Smooth muscle cell (in vitro differentiated cells): ENCODE results near the gene RFT1. TPM values are rescaled to one million over a fixed set of nuclear protein-coding genes. Genes with fewer than 3 reads are reported as not detected.

ENCODE experiments used
- DNase-seq: peaks from one replicate; lab custom pipeline; 2025; ENCODE audit not compliant: unreplicated experiment; lab: John Stamatoyannopoulos, UW
- H2AFZ ChIP-seq: fragments of 200-600 bp; sonication (generic); 2 replicates; pipeline ENCODE4 v1.6.0; 2016; ENCODE audit warnings: antibody characterized with exemption, low read depth, mild to moderate bottlenecking
- H3F3A ChIP-seq: fragments of 200-600 bp; sonication (generic); 2 replicates; pipeline ENCODE4 v1.6.0; 2017; ENCODE audit warnings: antibody characterized with exemption, low read depth
- H3K27ac ChIP-seq: fragments of 200-600 bp; sonication (generic); 2 replicates; pipeline ENCODE4 v1.5.1; 2016; ENCODE audit warnings: low read depth, mild to moderate bottlenecking
- H3K27me3 ChIP-seq: fragments of 200-600 bp; sonication (generic); 2 replicates; pipeline ENCODE4 v1.6.1; 2016; ENCODE audit warnings: low read depth, mild to moderate bottlenecking
- H3K36me3 ChIP-seq: fragments of 200-600 bp; sonication (generic); 2 replicates; pipeline ENCODE4 v1.5.1; 2016; ENCODE audit warnings: low read depth
- H3K4me1 ChIP-seq: fragments of 200-600 bp; sonication (generic); 2 replicates; pipeline ENCODE4 v1.5.1; 2016; ENCODE audit warnings: low read depth
- H3K4me2 ChIP-seq: fragments of 200-600 bp; sonication (generic); 2 replicates; pipeline ENCODE4 v1.6.0; 2016; ENCODE audit warnings: mild to moderate bottlenecking
- H3K4me3 ChIP-seq: fragments of 200-600 bp; sonication (generic); 2 replicates; pipeline ENCODE4 v1.5.1; 2016; ENCODE audit warnings: mild to moderate bottlenecking
- H3K79me2 ChIP-seq: fragments of 200-600 bp; sonication (generic); 2 replicates; pipeline ENCODE4 v1.6.0; 2016; ENCODE audit warnings: low read depth, mild to moderate bottlenecking
- H3K9ac ChIP-seq: fragments of 200-600 bp; sonication (generic); 2 replicates; pipeline ENCODE4 v1.6.0; 2016; ENCODE audit warnings: low read depth
- H3K9me3 ChIP-seq: fragments of 200-600 bp; sonication (generic); replicated peaks from 2 replicates; pipeline ENCODE4 v1.5.1; 2016; ENCODE audit warnings: low read depth
- H4K20me1 ChIP-seq: fragments of 200-600 bp; sonication (generic); 2 replicates; pipeline ENCODE4 v1.6.0; 2016; ENCODE audit warnings: low read depth
- CTCF ChIP-seq: fragments of 200-600 bp; sonication (generic); IDR thresholded peaks from 2 replicates; pipeline ENCODE4 v1.5.1; 2017; ENCODE audit warnings: borderline replicate concordance, mild to moderate bottlenecking, antibody characterized with exemption; ENCODE audit not compliant: insufficient read depth, poor library complexity, severe bottlenecking
- WGBS: methylation state at CpG from one replicate; pipeline ENCODE4 v1.1.7; 2016; ENCODE audit warnings: low lambda C conversion rate; 5-methylcytosine and 5-hydroxymethylcytosine counted together
- polyA plus RNA-seq: library from polyadenylated mRNA; unstranded; fragments of >200 nt; fragmentation: Nextera tagmentation; extraction: Ambion mirVana; gene quantifications from 2 replicates; pipeline ENCODE4 v1.2.1, GENCODE V29; 2016
- total RNA-seq: library from RNA; depleted of rRNA; stranded (reverse); fragments of >200 nt; gene quantifications from 2 replicates; pipeline ENCODE4 v1.2.3, GENCODE V29; 2014

Gene RFT1
- total and polyA plus RNA-seq, 2 experiments from 2014 or later, result 13.3 to 25.7 TPM

- 77% methylated on average over 11 of the region's 11 CpGs for WGBS
- peak overlapping the region; percentile 92 for H2AFZ ChIP-seq
Observed at GRCh38 chr3:53071882-53072431, 58.3 kb downstream of the RFT1 start.

GRCh38 chr3:53069422-53070068, 60.7 kb downstream of the RFT1 start:
- no peaks in the 10 kb centered on the region for H3F3A ChIP-seq
- no peak for DNase-seq
- H3K27ac ChIP-seq, result no peak overlapping the region
- no peaks in the 10 kb centered on the region for H3K9me3 ChIP-seq
- H3K36me3 ChIP-seq, result no peaks in the 10 kb centered on the region
- H2AFZ ChIP-seq, result no peak overlapping the region
- 68% methylated on average over 4 of the region's 4 CpGs for WGBS
- no peak overlapping the region for H3K4me2 ChIP-seq
- TF ChIP-seq CTCF, result no peak
- no peak overlapping the region for H3K4me3 ChIP-seq
- no peaks in the 10 kb centered on the region for H3K79me2 ChIP-seq
- H3K9ac ChIP-seq, result no peak overlapping the region
- peaks cover 7% of the 10 kb centered on the region for H3K4me1 ChIP-seq
- H3K27me3 ChIP-seq, result peaks cover 4% of the 10 kb centered on the region
- no peaks in the 10 kb centered on the region for H4K20me1 ChIP-seq

More at GRCh38 chr3:53071882-53072431, 58.3 kb downstream of the RFT1 start:
- H3K36me3 ChIP-seq, result no peaks in the 10 kb centered on the region
- no peak overlapping the region for H3K9ac ChIP-seq
- H4K20me1 ChIP-seq, result no peaks in the 10 kb centered on the region
- H3K27ac ChIP-seq, result no peak overlapping the region
- H3K4me1 ChIP-seq, result peaks cover 7% of the 10 kb centered on the region
- H3F3A ChIP-seq, result no peaks in the 10 kb centered on the region
- TF ChIP-seq CTCF, result no peak
- DNase-seq, result no peak
- H3K27me3 ChIP-seq, result no peaks in the 10 kb centered on the region
- H3K9me3 ChIP-seq, result no peaks in the 10 kb centered on the region
- H3K4me3 ChIP-seq, result peak overlapping the region; percentile 49
- H3K4me2 ChIP-seq, result peak overlapping the region; percentile 92
- no peaks in the 10 kb centered on the region for H3K79me2 ChIP-seq

GRCh38 chr3:53068176-53068575, 62.1 kb downstream of the RFT1 start:
- Histone ChIP-seq H3K4me3 (no peak overlapping the region), H2AFZ (no peak overlapping the region), H3K27ac (no peak overlapping the region), H3K4me1 (peaks cover 7% of the 10 kb centered on the region), H3F3A (no peaks in the 10 kb centered on the region), H3K36me3 (no peaks in the 10 kb centered on the region), H3K9ac (no peak overlapping the region), H3K9me3 (no peaks in the 10 kb centered on the region), H3K79me2 (no peaks in the 10 kb centered on the region), H3K27me3 (peaks cover 15% of the 10 kb centered on the region), H4K20me1 (no peaks in the 10 kb centered on the region), H3K4me2 (no peak overlapping the region)
- TF ChIP-seq CTCF, result no peak
- 93% methylated on average over 3 of the region's 3 CpGs for WGBS
- DNase-seq, result no peak

GRCh38 chr3:53067567-53067966, 62.7 kb downstream of the RFT1 start:
- 60% methylated on average over 3 of the region's 3 CpGs for WGBS
- Histone ChIP-seq H3K27me3 (peaks cover 20% of the 10 kb centered on the region), H3K4me3 (no peak overlapping the region), H3K4me2 (no peak overlapping the region), H3K79me2 (no peaks in the 10 kb centered on the region), H3F3A (no peaks in the 10 kb centered on the region), H3K9ac (no peak overlapping the region), H3K36me3 (no peaks in the 10 kb centered on the region), H3K27ac (no peak overlapping the region), H3K4me1 (peaks cover 3% of the 10 kb centered on the region), H4K20me1 (no peaks in the 10 kb centered on the region), H3K9me3 (no peaks in the 10 kb centered on the region), H2AFZ (no peak overlapping the region)
- TF ChIP-seq CTCF, result no peak
- DNase-seq, result no peak
